GM12865 (cell line): ENCODE measurements around the gene LAIR2.

Experiments
- DNase-seq: peaks from one replicate; pipeline ENCODE4 v3.0.0; 2010; ENCODE audit warnings: low read depth
- H3K4me3 ChIP-seq: 2 replicates; pipeline ENCODE4 v1.5.1; 2011; ENCODE audit warnings: mild to moderate bottlenecking, low read depth, low read length, control low read depth
- TF ChIP-seq, protein P1 (sequence below): IDR thresholded peaks from 2 replicates; pipeline ENCODE4 v1.5.1; 2011; ENCODE audit warnings: low read length, control low read depth, low read depth, inconsistent platforms; ENCODE audit not compliant: insufficient read depth; ENCODE audit errors: missing control alignments

Gene LAIR2

DNA sequence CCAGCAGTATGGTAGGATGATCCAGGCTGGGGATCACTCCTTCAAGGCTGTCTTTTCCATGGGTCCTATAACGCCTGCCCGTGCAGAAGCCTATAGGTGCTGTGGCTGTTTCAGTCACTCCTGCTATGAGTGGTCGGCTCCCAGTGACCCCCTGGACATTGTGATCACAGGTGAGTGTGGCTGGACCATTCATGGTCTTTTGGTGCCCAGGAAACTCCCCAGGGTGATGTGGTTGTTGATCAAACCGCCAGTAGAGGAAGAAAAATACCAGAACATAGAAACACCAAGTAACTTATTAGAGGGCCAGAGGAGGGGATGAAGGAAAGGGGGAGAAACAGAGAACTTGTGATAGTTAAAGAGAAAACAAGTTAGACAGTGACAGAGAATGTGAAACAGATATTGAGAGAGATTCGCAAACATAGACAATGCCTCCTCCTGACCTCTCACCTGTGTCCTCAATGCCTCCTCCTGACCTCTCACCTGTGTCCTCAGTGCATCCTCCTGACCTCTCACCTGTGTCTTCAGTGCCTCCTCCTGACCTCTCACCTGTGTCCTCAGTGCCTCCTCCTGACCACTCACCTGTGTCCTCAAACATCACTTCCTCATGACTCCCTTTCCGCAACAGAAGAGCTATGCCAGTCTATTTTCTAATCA, 19.4 kb downstream of the LAIR2 start:
- TF ChIP-seq, protein P1, sequence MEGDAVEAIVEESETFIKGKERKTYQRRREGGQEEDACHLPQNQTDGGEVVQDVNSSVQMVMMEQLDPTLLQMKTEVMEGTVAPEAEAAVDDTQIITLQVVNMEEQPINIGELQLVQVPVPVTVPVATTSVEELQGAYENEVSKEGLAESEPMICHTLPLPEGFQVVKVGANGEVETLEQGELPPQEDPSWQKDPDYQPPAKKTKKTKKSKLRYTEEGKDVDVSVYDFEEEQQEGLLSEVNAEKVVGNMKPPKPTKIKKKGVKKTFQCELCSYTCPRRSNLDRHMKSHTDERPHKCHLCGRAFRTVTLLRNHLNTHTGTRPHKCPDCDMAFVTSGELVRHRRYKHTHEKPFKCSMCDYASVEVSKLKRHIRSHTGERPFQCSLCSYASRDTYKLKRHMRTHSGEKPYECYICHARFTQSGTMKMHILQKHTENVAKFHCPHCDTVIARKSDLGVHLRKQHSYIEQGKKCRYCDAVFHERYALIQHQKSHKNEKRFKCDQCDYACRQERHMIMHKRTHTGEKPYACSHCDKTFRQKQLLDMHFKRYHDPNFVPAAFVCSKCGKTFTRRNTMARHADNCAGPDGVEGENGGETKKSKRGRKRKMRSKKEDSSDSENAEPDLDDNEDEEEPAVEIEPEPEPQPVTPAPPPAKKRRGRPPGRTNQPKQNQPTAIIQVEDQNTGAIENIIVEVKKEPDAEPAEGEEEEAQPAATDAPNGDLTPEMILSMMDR: no peak
- H3K4me3 ChIP-seq: peak overlapping the region; percentile 24
- DNase-seq: peak; percentile 52

DNA sequence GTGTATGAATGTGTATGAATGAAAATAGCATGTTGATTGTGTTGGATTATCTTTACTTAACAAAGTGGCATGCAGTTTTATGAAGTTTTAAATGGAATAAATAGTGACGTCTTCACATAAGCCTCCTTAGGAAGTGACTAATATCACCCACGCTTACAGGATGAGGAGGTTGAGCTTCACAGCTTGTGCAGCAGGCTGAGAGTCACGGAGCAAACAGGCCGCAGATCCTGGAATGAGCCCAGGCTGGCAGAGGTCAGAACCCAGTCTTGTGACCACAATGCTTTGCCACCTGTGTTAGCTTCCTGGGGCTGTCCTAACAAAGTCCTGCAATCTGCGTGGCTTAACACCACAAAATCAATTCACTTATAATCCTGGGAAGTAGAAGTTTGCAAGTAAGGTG, 20.8 kb downstream of the LAIR2 start:
- DNase-seq: peak; percentile 75
- TF ChIP-seq, protein P1: no peak
- H3K4me3 ChIP-seq: no peak overlapping the region

DNA sequence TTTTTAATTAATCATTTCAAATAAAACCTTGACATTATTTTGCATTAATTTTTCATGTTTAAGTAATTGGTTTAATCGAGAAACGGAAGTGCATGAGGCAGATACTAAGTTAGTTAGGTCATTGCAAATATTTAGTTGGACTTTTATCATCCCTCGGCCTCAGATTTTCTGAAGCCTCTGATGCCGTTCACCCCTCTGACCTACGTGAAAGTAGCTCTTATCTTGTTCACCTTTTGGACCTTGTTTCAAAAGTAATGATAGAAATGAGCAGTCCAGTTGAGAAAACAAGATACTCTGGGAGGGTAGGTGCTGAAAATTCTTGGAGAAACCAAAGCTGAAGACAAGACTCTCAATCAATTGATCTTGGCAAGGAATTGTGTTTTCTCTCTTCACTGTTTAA, 23.0 kb downstream of the LAIR2 start:
- H3K4me3 ChIP-seq: no peak overlapping the region
- TF ChIP-seq, protein P1: no peak

DNA sequence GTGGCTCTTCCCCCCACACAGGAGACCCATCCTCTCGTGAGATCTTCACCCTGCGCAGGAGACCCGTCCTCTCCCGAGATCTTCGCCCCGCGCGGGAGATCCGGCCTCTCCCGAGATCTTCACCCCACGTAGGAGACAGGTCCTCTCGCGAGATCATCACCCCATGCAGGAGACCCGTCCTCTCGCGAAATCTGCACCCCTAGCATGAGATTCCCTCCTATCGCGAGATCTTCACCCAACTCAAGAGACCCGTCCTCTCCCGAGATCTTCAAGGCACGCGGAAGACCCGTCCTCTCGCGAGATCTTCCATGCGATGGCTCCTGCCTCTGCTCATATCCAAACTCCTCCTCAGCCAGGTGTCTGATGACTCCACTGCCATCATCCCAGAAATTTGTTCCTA, 24.3 kb downstream of the LAIR2 start:
- no peak for DNase-seq
- H3K4me3 ChIP-seq: no peak overlapping the region
- TF ChIP-seq, protein P1: no peak

More for the DNA sequence above, 23.0 kb downstream of the LAIR2 start:
- DNase-seq: no peak

DNA sequence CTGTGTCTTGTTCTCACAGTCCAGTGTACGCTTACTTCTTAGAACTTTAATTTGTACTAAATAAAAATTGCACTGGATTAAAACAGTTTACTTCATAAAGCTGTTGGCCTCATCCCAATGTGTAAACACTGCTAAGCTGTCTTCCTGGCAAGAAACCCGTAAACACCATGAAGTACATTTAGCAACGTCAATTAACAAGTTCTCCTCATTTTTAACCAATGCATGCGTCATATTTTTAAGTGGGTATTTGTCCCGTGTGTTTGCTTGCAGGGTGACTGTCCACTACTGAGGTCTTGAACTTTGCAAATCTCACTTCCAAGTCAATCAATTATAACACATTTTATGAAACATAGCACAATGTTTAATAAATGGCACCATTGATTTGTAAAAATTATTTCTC, 28.2 kb downstream of the LAIR2 start:
- no peak for DNase-seq
- H3K4me3 ChIP-seq: no peak overlapping the region
- TF ChIP-seq, protein P1: no peak

DNA sequence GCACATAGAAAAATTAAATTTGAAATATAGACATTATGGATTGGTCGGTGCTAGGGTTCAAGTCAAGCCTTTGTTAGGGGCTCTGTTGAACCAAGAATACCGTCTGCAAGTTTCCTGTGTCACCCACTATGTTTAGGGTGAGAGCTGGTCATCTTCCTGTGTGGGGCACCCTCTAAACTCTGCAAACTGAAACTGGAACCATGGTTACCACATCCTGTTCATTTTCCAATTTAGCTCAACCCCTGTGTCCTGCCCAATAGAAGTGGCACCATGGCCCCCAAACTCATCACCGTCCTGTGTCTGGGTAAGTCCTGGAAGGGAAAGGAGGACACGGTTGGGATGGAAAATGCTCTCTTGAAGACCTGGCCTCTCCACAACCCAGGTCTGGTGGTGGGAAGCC, 29.9 kb downstream of the LAIR2 start:
- peak overlapping the region; percentile 45 for H3K4me3 ChIP-seq
- peak; percentile 88 for DNase-seq
- TF ChIP-seq, protein P1: no peak

DNA sequence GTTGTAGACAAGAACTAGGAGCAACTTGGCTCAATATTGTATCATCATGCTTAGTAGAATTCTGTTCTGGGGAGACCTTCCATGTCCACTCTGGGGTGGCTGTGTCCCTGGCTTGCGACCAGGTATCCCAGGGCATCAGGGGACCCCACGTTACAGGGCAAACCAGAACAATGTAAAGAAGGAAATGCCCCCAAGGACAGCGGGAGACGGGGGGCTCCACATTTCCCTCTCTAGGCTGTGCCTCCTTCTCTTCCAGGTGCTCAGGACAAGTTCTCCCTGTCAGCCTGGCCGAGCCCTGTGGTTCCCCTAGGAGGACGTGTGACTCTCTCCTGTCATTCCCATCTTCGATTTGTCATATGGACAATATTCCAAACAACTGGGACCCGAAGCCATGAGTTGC, 30.8 kb downstream of the LAIR2 start:
- DNase-seq: no peak
- no peak overlapping the region for H3K4me3 ChIP-seq
- TF ChIP-seq, protein P1: no peak
